HG03575 (cell line): ENCODE results near the gene CSE1L.
"Not testable (repeated sequence)": the region's sequence is repeated elsewhere in the genome, so short reads cannot be mapped to it uniquely, and the experiment has no call there.

Experiments used
- ATAC-seq: cut with Tn5 transposase; IDR thresholded peaks from one replicate; pipeline ENCODE4 v1.9.1; 2021; ENCODE audit not compliant: unreplicated experiment, insufficient number of reproducible peaks, low FRiP score; ENCODE audit errors: extremely low read depth

CSE1L gene

DNA sequence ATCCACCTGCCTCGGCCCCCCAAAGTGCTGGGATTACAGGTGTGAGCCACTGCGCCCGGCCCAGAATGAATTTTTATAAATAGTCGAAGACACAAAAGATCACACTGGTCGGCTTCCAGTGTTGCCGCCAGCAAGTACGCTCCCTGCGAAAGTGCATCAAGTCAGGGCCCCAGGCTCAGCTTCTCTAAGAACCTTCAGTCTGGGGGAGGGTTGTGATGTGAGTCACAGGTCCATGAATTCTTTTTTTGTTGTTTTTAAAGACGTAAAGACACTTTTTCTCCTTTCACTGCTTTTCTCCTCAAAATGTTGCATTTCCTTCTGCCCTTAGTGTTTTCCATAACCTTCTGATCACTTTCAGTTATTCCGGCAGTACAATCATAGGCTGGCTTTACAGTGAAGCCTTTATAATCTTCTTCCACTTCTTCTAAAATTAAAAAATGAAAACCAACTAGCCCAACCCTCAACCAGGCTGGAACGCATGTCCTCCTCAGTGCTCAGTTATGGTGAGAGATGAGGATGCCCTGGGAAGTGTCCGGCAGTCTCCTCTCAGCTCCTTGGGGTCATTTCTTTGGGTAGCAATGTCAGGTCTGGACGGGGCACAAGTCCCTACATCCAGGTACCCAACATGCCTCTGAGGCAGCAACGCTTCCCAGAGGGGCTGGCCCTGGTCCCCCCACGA, 66.6 kb downstream of the CSE1L start:
- no peak for ATAC-seq

DNA sequence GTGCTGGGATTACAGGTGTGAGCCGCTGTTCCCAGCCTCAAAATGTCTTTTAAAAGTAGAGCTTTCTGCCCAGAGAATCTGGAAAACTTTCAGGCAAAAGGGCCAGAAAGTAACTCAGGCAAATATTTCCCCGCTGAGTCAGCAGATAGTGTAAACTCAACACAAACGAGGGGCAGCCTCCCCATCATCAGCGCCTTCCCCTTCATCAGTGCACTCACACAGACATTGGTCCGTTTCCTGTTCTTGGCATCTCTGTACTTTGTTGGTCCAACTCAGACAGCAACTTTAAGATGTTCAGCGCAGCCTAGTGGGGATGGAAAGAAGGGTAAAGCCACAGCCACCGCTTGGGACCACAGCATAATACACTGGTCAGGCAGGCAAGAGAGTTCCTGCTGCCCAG, 69.5 kb downstream of the CSE1L start:
- ATAC-seq: no peak

DNA sequence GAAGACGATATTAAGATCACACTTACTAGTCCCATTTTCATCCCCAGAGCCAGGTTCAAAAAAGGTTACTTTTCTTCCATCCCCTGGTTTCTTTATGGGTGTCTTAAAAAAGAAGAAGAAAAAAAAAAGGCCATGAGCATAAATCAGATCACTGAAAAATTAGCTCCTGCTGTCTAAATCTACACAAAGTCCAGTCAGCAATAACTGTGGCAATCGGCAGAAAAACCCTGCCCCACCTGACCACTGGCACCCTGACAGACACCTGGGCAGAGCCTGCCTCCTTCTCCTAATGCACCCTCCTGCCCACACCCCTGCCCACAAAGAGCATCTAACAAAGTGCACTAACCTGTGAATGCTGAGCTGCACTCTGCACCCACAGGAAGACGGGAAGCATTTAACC, 72.2 kb downstream of the CSE1L start:
- no peak for ATAC-seq

DNA sequence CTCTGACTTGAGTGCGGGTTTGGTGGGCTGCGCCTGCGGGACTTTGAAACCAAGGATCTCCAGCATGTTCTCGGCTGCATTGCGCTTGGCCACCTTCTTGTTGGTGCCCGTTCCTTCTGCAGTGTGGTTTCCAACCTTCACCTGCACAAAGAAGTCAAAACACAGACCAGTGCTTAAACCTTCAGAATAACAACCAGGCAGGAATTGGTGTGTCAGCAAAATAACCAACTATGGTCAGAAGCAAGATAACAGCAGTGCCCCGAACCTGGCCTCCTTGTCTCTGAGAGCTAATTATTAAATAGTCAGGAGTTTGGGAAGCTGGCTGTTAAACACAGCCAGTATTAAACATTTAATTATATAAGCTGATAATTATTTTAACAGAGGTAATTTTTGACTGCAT, 73.9 kb downstream of the CSE1L start:
- no peak for ATAC-seq

DNA sequence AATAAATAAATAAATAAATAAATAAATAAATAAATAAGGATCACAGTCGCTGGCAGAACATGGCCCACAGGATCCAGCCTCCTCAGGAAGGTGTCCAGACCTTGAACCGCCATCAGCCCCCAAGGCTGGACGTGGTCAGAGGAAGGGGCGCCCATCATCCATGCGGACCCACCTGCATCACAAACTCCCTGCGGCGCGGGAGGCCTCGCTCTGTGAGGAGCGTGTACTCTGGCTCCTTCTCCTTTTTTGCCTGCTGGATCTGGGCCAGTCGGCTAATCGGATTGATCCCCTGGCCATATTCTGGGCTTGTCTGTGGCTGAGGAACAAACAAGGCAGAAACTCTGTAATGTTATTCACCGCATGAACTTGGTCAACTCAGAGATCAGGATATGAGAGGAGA, 76.8 kb downstream of the CSE1L start:
- ATAC-seq: no peak

DNA sequence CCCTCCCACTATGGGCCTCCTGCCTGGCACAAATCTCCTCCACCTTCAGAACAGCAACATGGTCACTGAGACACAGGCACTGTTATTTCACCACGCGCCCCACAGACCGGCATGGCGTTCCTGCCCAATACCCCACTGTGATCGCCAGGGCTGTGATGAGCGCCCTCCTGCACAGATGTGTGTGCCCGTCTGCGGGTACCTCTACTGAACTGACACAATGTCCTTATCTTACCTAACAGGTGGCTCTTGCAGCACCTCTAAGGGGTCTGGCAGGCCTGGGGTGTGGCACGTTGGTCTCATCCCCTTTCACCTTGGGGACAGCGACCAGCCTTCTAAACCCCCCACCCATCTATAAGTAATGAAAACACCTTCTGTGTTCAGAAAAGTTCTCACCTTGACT, 77.9 kb downstream of the CSE1L start:
- ATAC-seq: no peak

DNA sequence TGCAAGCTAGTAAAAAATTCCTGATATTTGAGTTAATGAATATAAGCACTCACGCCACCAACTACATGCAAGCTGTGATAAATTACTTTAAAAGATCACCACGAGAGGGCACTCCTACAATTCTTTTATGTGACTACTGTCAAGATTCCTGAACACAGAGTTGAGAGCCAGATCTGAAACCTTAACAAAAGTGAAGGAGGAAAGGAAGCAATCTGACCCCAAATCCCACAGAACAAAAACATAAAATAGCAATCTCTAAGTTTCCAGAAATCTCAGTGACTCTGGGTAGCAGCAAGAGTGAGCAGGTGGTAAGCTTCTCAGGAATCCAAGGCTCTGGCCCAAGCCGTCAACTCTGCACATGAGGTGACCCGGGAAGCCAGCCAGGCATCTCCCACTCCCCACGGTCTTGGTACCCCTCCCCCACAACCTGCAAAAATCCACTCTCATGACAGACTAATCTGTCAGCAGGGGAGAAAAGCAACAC, 86.9 kb downstream of the CSE1L start:
- ATAC-seq: no peak

DNA sequence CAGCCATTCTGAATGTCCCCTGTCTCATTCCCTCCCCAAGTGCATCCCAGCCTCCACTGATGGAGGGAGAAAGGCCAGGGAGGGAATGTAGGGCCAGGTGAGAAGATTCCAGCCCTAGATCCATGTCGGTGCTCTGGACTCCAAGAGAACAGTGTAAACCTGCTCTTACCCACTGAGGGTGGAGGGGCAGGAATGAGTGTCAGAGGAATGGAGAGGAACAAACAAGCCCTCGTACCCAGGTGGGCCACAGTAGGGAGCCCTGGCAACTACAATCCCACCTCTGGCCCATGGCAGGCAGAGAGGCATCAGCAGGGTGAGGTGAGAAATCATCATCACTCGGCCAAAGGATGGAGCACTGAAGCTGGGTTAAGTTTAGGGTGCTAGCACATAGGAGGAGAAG, 87.5 kb downstream of the CSE1L start:
- no peak for ATAC-seq

DNA sequence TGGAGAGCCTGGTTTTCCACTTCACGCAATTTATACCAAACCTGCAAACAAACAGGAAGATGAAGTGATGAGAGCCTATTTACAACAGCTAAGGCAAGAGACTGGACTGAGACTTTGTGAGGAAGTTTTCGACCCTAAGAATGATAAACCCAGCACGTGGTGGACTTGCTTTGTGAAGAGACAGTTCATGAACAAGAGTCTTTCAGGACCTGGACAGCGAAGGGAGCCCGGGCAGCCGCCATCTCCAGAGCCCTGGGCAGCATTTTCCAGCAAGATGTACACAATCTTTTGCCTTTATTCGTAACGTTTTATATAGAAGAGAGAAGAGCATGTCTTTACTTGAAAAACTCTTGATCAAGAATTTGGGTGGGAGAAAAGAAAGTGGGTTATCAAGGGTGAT, 88.7 kb downstream of the CSE1L start:
- ATAC-seq: not testable (repeated sequence)

DNA sequence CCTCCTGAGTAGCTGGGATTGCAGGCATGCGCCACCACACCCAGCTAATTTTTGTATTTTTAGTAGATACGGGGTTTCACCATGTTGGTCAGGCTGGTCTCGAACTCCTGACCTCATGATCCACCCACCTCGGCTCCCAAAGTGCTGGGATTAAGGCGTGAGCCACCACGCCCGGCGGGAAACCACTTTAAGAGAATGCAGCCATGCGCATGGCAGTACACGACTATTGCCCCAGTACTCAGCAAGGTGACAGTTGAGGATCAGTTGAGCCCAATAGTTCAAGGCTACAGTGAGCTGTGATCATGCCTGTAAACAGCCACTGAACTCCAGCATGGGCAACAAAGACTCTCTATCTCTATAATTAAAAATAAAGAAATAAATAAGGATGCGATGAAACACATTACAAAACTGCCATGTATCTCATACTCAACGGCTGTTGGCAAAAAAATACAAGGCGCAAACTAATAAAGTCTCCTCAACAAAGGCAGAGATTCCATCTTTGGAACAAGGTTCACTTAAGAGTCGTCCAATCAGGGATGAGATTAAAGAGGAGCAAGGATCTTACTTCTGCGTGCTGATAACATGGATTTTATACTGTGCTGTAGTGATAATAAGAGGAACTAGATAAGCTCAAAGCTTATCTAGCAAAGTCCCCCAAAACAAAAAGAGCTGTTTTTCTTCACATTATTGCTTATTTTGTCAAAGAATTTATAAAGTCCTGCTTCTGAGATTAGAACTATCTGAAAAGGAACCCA, 90.9 kb downstream of the CSE1L start:
- no peak for ATAC-seq

DNA sequence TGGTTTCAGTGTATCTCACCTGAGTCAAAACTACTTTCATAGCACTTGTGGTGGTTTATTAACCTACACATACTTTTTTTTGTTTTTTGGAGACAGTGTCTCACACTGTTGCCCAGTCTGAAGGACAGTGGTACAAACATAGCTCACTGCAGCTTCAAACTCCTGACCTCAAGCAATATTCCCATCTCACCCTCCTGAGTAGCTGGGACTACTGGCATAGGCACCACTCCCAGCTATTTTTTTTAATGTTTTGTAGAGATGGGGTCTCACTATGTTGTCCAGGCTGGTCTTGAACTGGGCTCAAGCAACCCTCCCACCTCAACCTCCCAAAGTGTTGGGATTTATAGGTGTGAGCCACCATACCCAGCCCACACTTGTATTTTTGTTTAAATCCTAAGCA, 92.3 kb downstream of the CSE1L start:
- ATAC-seq: no peak

DNA sequence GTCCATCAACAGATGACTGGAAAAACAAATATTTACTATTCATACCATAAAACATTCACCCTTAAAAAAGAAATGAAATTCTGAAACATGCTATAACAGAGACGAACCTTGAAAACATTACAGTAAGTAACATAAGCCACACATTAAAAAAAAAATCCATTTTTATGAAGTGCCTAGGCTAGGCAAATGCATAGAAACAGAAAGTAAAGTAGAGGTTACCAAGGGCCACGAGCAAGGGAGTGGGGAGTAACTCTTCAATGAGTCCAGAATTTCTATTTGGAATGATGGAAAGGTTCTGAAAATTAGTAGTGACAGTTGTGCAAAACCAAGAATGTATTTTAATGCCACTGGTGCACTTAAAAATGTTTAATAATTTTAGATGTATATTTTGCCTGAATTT, 94.3 kb downstream of the CSE1L start:
- ATAC-seq: no peak

DNA sequence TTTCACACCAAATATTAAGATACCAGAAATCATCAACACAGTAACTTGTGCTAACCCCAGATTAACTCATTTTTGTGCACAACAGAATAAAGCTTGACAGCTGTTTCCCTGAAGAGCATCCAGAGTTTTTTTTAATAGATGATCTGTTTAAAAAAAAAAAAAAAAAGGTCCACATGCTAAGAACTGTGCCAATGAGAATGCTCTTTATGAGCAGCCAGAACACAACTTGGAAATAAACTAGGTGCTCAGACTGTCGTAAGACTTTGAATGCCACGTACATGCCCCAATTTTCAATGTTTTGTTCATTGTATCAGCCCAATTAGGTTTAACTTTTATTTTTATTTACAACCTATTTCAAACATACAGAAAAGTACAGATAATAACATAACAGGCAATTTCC, 94.7 kb downstream of the CSE1L start:
- no peak for ATAC-seq
